H9 (cell line): Measurements from ENCODE around the gene MIR17HG. TPM values are rescaled to one million over a fixed set of nuclear protein-coding genes. Genes with fewer than 3 reads are reported as not detected.

ENCODE experiments used
- DNase-seq: peaks from one replicate; pipeline ENCODE4 v3.0.0-alpha.2; 2017
- H2AFZ ChIP-seq: one replicate; pipeline ENCODE4 v1.6.1; 2013; ENCODE audit warnings: mild to moderate bottlenecking, low read length, control low read depth, moderate library complexity
- H2AK5ac ChIP-seq: 2 replicates; pipeline ENCODE4 v1.6.1; 2013; ENCODE audit warnings: low read length, control low read depth, mixed read lengths; ENCODE audit not compliant: insufficient read length
- H2BK120ac ChIP-seq: one replicate; pipeline ENCODE4 v1.6.1; 2013; ENCODE audit warnings: low read depth, mild to moderate bottlenecking, low read length, control low read depth, inconsistent platforms; ENCODE audit not compliant: poor library complexity, severe bottlenecking
- H2BK12ac ChIP-seq: 2 replicates; pipeline ENCODE4 v1.6.1; 2013; ENCODE audit warnings: low read length, control low read depth, mixed read lengths, low read depth; ENCODE audit not compliant: insufficient read length
- H2BK15ac ChIP-seq: 2 replicates; pipeline ENCODE4 v1.6.1; 2013; ENCODE audit warnings: low read depth, low read length, control low read depth
- H2BK20ac ChIP-seq: one replicate; pipeline ENCODE4 v1.6.1; 2013; ENCODE audit warnings: low read depth, mild to moderate bottlenecking, low read length, control low read depth, inconsistent platforms; ENCODE audit not compliant: poor library complexity, severe bottlenecking
- H2BK5ac ChIP-seq: 2 replicates; pipeline ENCODE4 v1.6.1; 2013; ENCODE audit warnings: low read length, control low read depth, mixed read lengths; ENCODE audit not compliant: insufficient read length
- H3K14ac ChIP-seq: 2 replicates; pipeline ENCODE4 v1.6.1; 2013; ENCODE audit warnings: low read length, control low read depth; ENCODE audit not compliant: insufficient read depth
- H3K18ac ChIP-seq: 2 replicates; pipeline ENCODE4 v1.6.1; 2013; ENCODE audit warnings: low read depth, mild to moderate bottlenecking, mixed read lengths, low read length, control low read depth; ENCODE audit not compliant: insufficient read length
- H3K23ac ChIP-seq: 2 replicates; pipeline ENCODE4 v1.6.1; 2013; ENCODE audit warnings: low read length, control low read depth, mixed read lengths, low read depth; ENCODE audit not compliant: insufficient read length
- H3K23me2 ChIP-seq: 2 replicates; pipeline ENCODE4 v1.6.1; 2013; ENCODE audit warnings: low read depth, mild to moderate bottlenecking, mixed read lengths, low read length, control low read depth; ENCODE audit not compliant: insufficient read length, poor library complexity, severe bottlenecking
- H3K27ac ChIP-seq: 2 replicates; pipeline ENCODE4 v1.5.1; 2013; ENCODE audit warnings: low read length, control low read depth, mixed read lengths, low read depth; ENCODE audit not compliant: insufficient read length
- H3K27me3 ChIP-seq: 2 replicates; pipeline ENCODE4 v1.6.1; 2013; ENCODE audit warnings: low read length, control low read depth, inconsistent platforms; ENCODE audit not compliant: insufficient read depth
- H3K4ac ChIP-seq: 2 replicates; pipeline ENCODE4 v1.6.1; 2013; ENCODE audit warnings: low read depth, mild to moderate bottlenecking, control low read depth, inconsistent platforms, low read length, moderate library complexity
- H3K4me1 ChIP-seq: 2 replicates; pipeline ENCODE4 v1.6.1; 2013; ENCODE audit warnings: low read length, control low read depth, inconsistent platforms; ENCODE audit not compliant: insufficient read depth
- H3K4me2 ChIP-seq: 2 replicates; pipeline ENCODE4 v1.6.1; 2013; ENCODE audit warnings: low read length, control low read depth, mixed read lengths; ENCODE audit not compliant: insufficient read length, insufficient read depth
- H3K56ac ChIP-seq: 2 replicates; pipeline ENCODE4 v1.6.1; 2013; ENCODE audit warnings: low read depth, mild to moderate bottlenecking, mixed read lengths, low read length, control low read depth; ENCODE audit not compliant: insufficient read length
- H3K79me1 ChIP-seq: 2 replicates; pipeline ENCODE4 v1.6.1; 2013; ENCODE audit warnings: low read depth, mild to moderate bottlenecking, moderate library complexity, low read length, control low read depth, inconsistent platforms; ENCODE audit not compliant: insufficient read depth, poor library complexity, severe bottlenecking
- H3K79me2 ChIP-seq: 2 replicates; pipeline ENCODE4 v1.6.1; 2013; ENCODE audit warnings: low read length, control low read depth, inconsistent platforms; ENCODE audit not compliant: insufficient read depth
- H3K9ac ChIP-seq: 2 replicates; pipeline ENCODE4 v1.6.1; 2013; ENCODE audit warnings: low read length, control low read depth, mixed read lengths; ENCODE audit not compliant: insufficient read length; ENCODE audit errors: extremely low read depth
- H3K9me3 ChIP-seq: one replicate; pipeline ENCODE4 v1.6.1; 2013; ENCODE audit warnings: low read depth, low read length, inconsistent platforms; ENCODE audit not compliant: control insufficient read depth
- H3T11ph ChIP-seq: one replicate; pipeline ENCODE4 v1.6.1; 2013; ENCODE audit warnings: mild to moderate bottlenecking, low read length, control low read depth, inconsistent platforms
- H4K20me1 ChIP-seq: one replicate; pipeline ENCODE4 v1.6.1; 2013; ENCODE audit not compliant: control insufficient read depth, insufficient read length, insufficient read depth
- H4K5ac ChIP-seq: 2 replicates; pipeline ENCODE4 v1.6.1; 2013; ENCODE audit warnings: low read depth, mild to moderate bottlenecking, mixed read lengths, low read length, control low read depth; ENCODE audit not compliant: insufficient read length
- H4K8ac ChIP-seq: replicated peaks from 2 replicates; pipeline ENCODE4 v1.6.1; 2013; ENCODE audit warnings: low read length, control low read depth, mixed read lengths, low read depth; ENCODE audit not compliant: insufficient read length
- H4K91ac ChIP-seq: 2 replicates; pipeline ENCODE4 v1.6.1; 2013; ENCODE audit warnings: low read depth, mild to moderate bottlenecking, moderate library complexity, mixed read lengths, low read length, control low read depth; ENCODE audit not compliant: insufficient read length
- H3K27ac Mint-ChIP-seq, 3 experiments: 2 replicates in 2 of 3; 3 replicates in 1 of 3; pipeline ENCODE4 v1.8.0; 2020 to 2021; ENCODE audit warnings: mixed read lengths in 3 of 3, mild to moderate bottlenecking in 1 of 3, moderate library complexity in 1 of 3
- H3K27me3 Mint-ChIP-seq: 2 replicates; pipeline ENCODE4 v1.8.0; 2021; ENCODE audit warnings: low read depth, mild to moderate bottlenecking, moderate library complexity, mixed read lengths
- H3K36me3 Mint-ChIP-seq, 3 experiments: 2 replicates in 2 of 3; 3 replicates in 1 of 3; pipeline ENCODE4 v1.8.0; 2020 to 2021; ENCODE audit warnings: low read depth in 3 of 3, mixed read lengths in 3 of 3; ENCODE audit not compliant: insufficient read depth in 1 of 3
- H3K4me1 Mint-ChIP-seq, 2 experiments: 2 replicates each; pipeline ENCODE4 v1.8.0; 2020; ENCODE audit warnings: mixed read lengths in 2 of 2
- H3K4me3 Mint-ChIP-seq, 2 experiments: 2 replicates in 1 of 2; 3 replicates in 1 of 2; pipeline ENCODE4 v1.8.0; 2020 to 2021; ENCODE audit warnings: mild to moderate bottlenecking in 2 of 2, mixed read lengths in 2 of 2, moderate library complexity in 1 of 2
- H3K9me3 Mint-ChIP-seq, 2 experiments: 2 replicates in 1 of 2; 3 replicates in 1 of 2; pipeline ENCODE4 v1.8.0; 2020; ENCODE audit warnings: mild to moderate bottlenecking in 2 of 2, mixed read lengths in 2 of 2, moderate library complexity in 1 of 2
- WGBS: extraction: QIAGEN DNeasy Blood & Tissue Kit; methylation state at CpG from one replicate; pipeline ENCODE4 v1.1.7; 2013; ENCODE audit warnings: missing lambda C conversion rate, low lambda C conversion rate, mixed read lengths; ENCODE audit not compliant: insufficient read length; ENCODE audit errors: extremely low coverage; 5-methylcytosine and 5-hydroxymethylcytosine counted together
- total RNA-seq: library from RNA; stranded (reverse); gene quantifications from 2 replicates; pipeline ENCODE4 v1.2.1, GENCODE V29; 2021
- TF ChIP-seq, protein P1 (sequence below): fragments of 200-600 bp; sonication (generic); conservative IDR thresholded peaks from 3 replicates; pipeline ENCODE4 v1.8.0; 2021; ENCODE audit warnings: antibody characterized with exemption, mild to moderate bottlenecking

Gene MIR17HG
- total RNA-seq, 1 experiment from 2014 or later = 38.7 TPM

DNA sequence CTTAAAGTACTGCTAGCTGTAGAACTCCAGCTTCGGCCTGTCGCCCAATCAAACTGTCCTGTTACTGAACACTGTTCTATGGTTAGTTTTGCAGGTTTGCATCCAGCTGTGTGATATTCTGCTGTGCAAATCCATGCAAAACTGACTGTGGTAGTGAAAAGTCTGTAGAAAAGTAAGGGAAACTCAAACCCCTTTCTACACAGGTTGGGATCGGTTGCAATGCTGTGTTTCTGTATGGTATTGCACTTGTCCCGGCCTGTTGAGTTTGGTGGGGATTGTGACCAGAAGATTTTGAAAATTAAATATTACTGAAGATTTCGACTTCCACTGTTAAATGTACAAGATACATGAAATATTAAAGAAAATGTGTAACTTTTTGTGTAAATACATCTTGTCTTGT, 3.6 kb downstream of the MIR17HG start:
- Histone ChIP-seq H3K4ac (no peak overlapping the region), H3K23me2 (peaks cover 3% of the 10 kb centered on the region), H2BK12ac (no peak overlapping the region), H4K91ac (no peak overlapping the region), H2AFZ (no peak overlapping the region), H2BK20ac (no peak overlapping the region), H3K18ac (no peak overlapping the region), H2BK5ac (no peak overlapping the region), H3K56ac (no peak overlapping the region), H4K20me1 (no peaks in the 10 kb centered on the region), H3K23ac (no peak overlapping the region), H3K14ac (no peak overlapping the region; the same call in 1 of the 2 replicates), H3T11ph (no peak overlapping the region), H3K79me2 (peaks cover 17% of the 10 kb centered on the region), H3K27me3 (no peaks in the 10 kb centered on the region), H3K9me3 (no peaks in the 10 kb centered on the region), H4K8ac (no peak overlapping the region), H3K4me1 (no peaks in the 10 kb centered on the region), H3K4me2 (peak overlapping the region; percentile 59), H3K27ac (no peak overlapping the region), H2BK15ac (no peak overlapping the region), H3K9ac (peak overlapping the region; percentile 26), H2AK5ac (no peak overlapping the region), H4K5ac (no peak overlapping the region), H2BK120ac (no peak overlapping the region), H3K79me1 (peaks cover 4% of the 10 kb centered on the region)
- Mint-ChIP-seq H3K27me3 (peaks cover 7% of the 10 kb centered on the region), H3K9me3 (peaks cover 0 to 9% of the 10 kb centered on the region in 2 experiments; a peak in 2 of 5 replicates), H3K36me3 (peaks cover 59 to 73% (median 73%) of the 10 kb centered on the region in 3 experiments), H3K27ac (0 out of 7 replicates have a peak overlapping the region, but pooled peaks of 1 of the 3 experiments have one; percentile 27), H3K4me1 (peaks cover 24 to 38% of the 10 kb centered on the region in 2 experiments), H3K4me3 (peak overlapping the region; percentile 90 to 98)
- DNase-seq = no peak
- TF ChIP-seq, protein P1, sequence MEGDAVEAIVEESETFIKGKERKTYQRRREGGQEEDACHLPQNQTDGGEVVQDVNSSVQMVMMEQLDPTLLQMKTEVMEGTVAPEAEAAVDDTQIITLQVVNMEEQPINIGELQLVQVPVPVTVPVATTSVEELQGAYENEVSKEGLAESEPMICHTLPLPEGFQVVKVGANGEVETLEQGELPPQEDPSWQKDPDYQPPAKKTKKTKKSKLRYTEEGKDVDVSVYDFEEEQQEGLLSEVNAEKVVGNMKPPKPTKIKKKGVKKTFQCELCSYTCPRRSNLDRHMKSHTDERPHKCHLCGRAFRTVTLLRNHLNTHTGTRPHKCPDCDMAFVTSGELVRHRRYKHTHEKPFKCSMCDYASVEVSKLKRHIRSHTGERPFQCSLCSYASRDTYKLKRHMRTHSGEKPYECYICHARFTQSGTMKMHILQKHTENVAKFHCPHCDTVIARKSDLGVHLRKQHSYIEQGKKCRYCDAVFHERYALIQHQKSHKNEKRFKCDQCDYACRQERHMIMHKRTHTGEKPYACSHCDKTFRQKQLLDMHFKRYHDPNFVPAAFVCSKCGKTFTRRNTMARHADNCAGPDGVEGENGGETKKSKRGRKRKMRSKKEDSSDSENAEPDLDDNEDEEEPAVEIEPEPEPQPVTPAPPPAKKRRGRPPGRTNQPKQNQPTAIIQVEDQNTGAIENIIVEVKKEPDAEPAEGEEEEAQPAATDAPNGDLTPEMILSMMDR = no peak
- no CpG with 5 or more reads among the region's 5 CpGs for WGBS
